ENCODE results near the gene PREX1.
"Not testable (repeated sequence)": the region's sequence is repeated elsewhere in the genome, so short reads cannot be mapped to it uniquely, and the experiment has no call there.

The PREX1 gene

GRCh38 chr20:48827855-48828733, at the start of gene PREX1:
Gene PREX1, minus strand, starts transcription at chr20:48827999. Its CDS starts 139 bp downstream, at chr20:48827860.
- DNase-seq, result peak; percentile 90
- ATAC-seq, result peak; percentile 50

- ATAC-seq (no peak), DNase-seq (no peak)
Observed at GRCh38 chr20:48877304-48877703, 49.5 kb upstream of the PREX1 start.

- no peak for DNase-seq
- no peak for ATAC-seq
Observed at GRCh38 chr20:48875914-48876240, 48.1 kb upstream of the PREX1 start.

- DNase-seq (no peak), ATAC-seq (no peak)
Observed at GRCh38 chr20:48875233-48875913, 47.6 kb upstream of the PREX1 start.

- ATAC-seq, DNase-seq: not testable (repeated sequence)
Observed at GRCh38 chr20:48869442-48869841, 41.6 kb upstream of the PREX1 start.

- ATAC-seq, result no peak
- DNase-seq, result no peak
Observed at GRCh38 chr20:48866936-48867335, 39.1 kb upstream of the PREX1 start.

GRCh38 chr20:48864738-48865318, 37.0 kb upstream of the PREX1 start:
- ATAC-seq, result no peak
- DNase-seq, result no peak

GRCh38 chr20:48864254-48864653, 36.5 kb upstream of the PREX1 start:
- ATAC-seq (no peak), DNase-seq (no peak)

- ATAC-seq, result no peak
Observed at GRCh38 chr20:48862279-48862678, 34.5 kb upstream of the PREX1 start.

GRCh38 chr20:48861444-48861843, 33.6 kb upstream of the PREX1 start:
- ATAC-seq, result no peak
- no peak for DNase-seq

More at GRCh38 chr20:48862279-48862678, 34.5 kb upstream of the PREX1 start:
- no peak for DNase-seq

GRCh38 chr20:48858075-48858790, 30.4 kb upstream of the PREX1 start:
- no peak for DNase-seq
- ATAC-seq, result no peak

GRCh38 chr20:48856130-48856529, 28.3 kb upstream of the PREX1 start:
- ATAC-seq, result no peak

GRCh38 chr20:48855046-48855445, 27.2 kb upstream of the PREX1 start:
- DNase-seq, result no peak
- ATAC-seq, result no peak

More at GRCh38 chr20:48856130-48856529, 28.3 kb upstream of the PREX1 start:
- no peak for DNase-seq

- DNase-seq (no peak), ATAC-seq (no peak)
Observed at GRCh38 chr20:48852609-48853008, 24.8 kb upstream of the PREX1 start.

GRCh38 chr20:48851579-48851978, 23.8 kb upstream of the PREX1 start:
- ATAC-seq, result no peak
- no peak for DNase-seq

GRCh38 chr20:48850977-48851299, 23.1 kb upstream of the PREX1 start:
- DNase-seq, result no peak
- no peak for ATAC-seq

- no peak for DNase-seq
Observed at GRCh38 chr20:48850257-48850976, 22.6 kb upstream of the PREX1 start.

GRCh38 chr20:48849779-48850178, 22.0 kb upstream of the PREX1 start:
- DNase-seq, result no peak
- no peak for ATAC-seq

More at GRCh38 chr20:48850257-48850976, 22.6 kb upstream of the PREX1 start:
- no peak for ATAC-seq

GRCh38 chr20:48849299-48849698, 21.5 kb upstream of the PREX1 start:
- no peak for DNase-seq
- ATAC-seq, result no peak

- DNase-seq, result no peak
- ATAC-seq, result peak; percentile 11
Observed at GRCh38 chr20:48847498-48848205, 19.9 kb upstream of the PREX1 start.
